Left renal cortex interstitium (tissue), 4 donors: ENCODE results near the gene LUC7L2. TPM values are rescaled to one million over a fixed set of nuclear protein-coding genes. Genes with fewer than 3 reads are reported as not detected.
A peak's percentile ranks its signal among the peaks of the same experiment; 100 is the strongest.
"Not testable (repeated sequence)": the region's sequence is repeated elsewhere in the genome, so short reads cannot be mapped to it uniquely, and the experiment has no call there.

Experiments used
- DNase-seq, 4 donors: peaks; one replicate each; pipeline ENCODE4 v3.0.0-alpha.2; 2013; ENCODE audit warnings: low read depth in 4 of 4, low spot score in 2 of 4, missing footprints in 1 of 4
- polyA plus RNA-seq, 4 donors: library from polyadenylated mRNA; unstranded; fragments of 120-200 nt; gene quantifications; one replicate each; pipeline ENCODE4 v1.2.1, GENCODE V29; 2013; ENCODE audit not compliant: insufficient read length in 4 of 4

The LUC7L2 gene
- polyA plus RNA-seq, 4 donors, result 105 to 190 (median 134) TPM

DNA sequence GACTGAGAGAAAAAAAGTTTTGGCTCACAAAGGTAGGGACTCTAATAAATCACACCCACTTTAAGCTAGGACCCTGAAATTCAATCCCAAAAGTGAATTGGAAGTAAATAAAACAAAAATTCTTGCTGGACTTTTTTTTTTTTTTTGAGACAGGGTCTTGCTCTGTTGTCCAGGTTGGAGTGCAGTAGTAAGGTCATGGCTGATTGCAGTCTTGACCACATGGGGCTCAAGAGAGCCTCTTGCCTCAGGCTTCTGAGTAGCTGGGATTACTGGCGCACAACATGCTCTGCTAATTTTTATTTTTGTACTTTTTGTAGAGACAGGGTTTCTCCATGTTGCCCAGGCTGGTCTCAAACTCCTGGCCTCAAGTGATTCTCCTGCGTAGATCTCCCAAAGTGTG lies 5.0 kb upstream of the LUC7L2 start:
- DNase-seq, result no peak

DNA sequence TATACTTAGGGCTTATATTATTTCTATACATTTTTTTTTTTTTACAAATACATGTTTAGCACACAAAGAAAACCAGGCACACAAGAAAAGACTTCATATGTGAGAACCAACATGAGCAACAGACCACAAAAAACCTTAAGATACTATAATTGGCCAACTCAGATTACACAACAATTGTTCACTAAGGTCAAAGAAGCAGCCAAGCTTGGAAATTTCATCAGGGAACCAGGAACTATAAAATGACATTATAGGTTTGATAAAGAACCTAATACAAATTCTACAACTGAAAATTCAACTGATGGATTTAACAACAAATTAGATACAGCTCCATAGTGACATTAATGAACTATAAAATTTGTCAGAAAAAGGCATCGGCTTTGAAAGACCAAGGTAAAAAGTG lies 4.4 kb upstream of the LUC7L2 start:
- no peak for DNase-seq

DNA sequence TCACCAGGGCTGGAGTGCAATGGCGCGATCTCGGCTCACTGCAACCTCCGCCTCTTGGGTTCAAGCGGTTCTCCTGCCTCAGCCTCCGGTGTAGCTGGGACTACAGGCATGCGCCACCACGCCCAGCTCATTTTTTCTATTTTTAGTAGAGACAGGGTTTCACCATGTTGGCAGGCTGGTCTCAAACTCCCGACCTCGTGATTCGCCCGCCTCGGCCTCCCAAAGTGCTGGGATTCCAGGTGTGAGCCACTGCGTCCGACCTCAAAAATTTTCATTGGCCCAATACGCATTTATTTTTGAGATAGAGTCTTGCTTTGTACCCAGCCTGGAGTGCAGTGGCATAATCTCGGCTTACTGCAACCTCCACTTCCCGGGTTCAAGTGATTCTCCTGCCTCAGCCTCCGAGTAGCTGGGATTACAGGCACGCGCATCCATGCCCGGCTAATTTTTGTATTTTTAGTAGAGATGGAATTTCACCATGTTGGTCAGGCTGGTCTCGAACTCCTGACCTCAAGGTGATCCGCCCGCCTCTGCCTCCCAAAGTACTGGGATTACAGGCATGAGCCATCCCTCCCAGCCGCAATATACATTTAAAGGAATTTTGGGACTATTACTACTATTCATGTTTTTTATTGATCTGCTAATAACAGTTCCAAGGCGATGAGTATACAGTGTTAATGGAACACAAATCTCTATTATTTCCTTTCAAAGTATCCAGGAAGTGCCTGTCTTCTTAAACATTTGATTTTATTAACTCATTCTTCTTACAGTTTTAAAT lies 1.8 kb upstream of the LUC7L2 start:
- not testable (repeated sequence) for DNase-seq

DNA sequence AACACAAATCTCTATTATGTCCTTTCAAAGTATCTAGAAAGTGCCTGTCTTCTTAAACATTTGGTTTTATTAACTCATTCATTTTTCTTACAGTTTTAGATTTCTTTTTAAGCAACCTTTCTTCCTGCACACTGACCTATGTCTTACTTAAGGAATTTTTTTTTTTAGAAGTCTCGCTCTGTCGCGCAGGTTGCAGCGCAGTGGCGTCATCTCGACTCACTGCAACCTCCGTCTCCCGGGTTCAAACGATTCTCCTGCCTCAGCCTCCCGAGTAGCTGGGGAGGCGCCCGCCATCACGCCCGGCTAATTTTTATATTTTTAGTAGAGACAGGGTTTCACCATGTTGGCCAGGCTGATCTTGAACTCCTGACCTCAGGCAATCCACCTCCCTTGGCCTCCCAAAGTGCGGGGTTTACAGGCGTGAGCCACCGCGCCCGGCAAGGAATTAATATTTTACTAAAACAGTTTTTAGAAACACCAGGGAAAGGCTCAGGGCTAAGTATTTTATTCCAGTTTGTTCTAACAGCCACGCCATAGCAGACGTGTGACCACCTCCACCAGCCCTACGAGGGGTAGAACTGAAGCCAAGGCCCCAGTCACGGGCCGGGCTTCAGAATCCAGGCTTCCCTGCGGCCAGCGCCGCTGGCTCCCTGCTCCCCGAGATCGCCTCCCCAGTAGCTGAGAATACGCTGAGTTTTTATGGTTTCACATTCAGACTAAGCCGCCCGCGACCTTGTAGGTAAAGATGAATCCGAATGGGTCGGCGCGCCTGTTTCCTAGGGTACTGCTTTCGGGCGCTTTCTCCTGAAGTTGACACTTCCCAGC lies 941 bp upstream of the LUC7L2 start:
- peak in 1 of 4 donors; percentile 59 for DNase-seq

DNA sequence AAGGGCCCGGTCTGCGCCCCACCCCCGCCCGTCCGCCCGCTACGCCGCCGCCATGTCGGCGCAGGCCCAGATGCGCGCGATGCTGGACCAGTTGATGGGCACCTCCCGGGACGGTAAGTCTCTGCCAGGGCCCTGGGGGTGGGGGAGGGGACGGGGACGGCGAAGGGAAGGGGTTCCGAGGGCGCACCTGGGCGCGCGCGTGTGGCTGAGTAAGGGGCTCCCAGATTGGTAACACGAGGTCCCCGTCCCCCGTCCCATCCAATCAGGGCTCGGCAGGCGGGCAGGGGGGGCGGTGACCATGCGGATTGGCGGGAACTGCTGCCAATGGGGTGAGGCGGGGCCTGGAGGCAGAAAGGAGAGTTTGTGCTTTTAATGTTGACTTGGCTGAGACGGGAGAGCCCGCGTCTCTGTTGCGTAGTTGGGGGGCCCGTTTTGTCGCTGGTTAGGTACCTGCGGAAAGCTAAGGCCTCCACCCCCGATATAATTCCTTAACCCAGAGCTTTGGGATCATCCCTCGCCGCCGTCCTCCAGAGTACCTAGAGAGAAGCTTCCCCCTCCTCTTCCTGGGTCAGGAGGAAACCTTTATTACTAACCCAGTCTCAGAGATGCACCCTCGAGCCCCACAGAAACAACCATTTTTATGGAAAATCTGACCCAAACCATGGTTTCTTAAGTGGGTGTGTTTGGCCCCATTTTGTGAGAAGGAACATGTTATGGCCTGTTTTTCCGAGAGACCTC lies 685 bp downstream of the LUC7L2 start:
- DNase-seq, result peak; percentile 78 to 92 (median 90)

DNA sequence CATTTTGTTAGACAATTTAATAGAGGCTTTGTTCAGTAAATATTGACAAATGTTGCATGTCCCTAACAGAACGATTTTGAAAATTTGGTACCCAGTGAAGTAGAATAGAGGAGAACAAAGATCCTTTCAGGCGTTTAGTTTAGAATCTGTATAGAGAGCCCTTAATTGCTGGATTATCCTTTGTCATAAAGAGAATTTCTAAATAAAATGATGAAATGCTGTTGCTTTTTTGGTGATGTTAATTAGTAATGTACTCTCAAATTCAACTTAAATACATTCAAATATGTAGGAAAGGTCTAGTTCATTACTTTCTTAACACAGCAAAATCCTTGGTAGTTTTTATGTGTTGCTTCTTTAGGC lies 1.2 kb downstream of the LUC7L2 start:
- no peak for DNase-seq

DNA sequence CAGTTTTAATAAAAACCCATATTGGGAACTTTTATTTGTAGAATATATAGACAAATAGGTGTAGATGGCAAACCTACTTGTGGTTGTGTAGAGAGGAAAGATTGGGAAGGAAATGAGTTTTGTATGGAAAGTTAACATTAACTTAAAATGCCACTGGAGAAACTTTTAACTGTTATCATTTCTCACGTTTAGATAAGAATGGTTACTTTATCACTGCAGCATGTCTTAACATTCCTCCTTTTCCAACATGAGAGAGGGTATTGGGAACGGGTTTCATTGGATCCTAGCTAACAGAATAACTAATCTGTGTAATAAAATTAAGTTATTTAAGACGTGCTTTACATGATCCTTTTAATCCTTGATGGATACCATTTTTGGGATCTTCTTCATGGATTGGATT lies 1.8 kb downstream of the LUC7L2 start:
- no peak for DNase-seq

DNA sequence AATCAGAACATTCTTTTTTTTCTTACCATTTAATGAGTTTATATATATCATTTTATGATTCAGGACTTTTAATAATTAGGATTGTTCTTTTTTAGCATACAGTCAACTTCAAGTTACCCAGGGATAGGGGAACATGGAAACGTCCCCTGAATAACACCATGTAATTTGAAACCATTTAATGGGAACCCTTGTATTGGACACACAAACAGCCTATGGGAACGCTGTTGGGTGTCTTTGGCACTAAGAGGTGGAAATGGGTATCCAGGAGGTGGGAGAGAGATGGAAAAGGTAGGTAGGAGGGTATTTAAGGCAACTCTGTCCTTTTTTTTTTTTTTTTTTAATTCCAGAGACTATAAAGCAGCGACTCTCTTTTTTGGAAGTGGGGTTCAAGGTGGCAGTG lies 2.6 kb downstream of the LUC7L2 start:
- no peak for DNase-seq

DNA sequence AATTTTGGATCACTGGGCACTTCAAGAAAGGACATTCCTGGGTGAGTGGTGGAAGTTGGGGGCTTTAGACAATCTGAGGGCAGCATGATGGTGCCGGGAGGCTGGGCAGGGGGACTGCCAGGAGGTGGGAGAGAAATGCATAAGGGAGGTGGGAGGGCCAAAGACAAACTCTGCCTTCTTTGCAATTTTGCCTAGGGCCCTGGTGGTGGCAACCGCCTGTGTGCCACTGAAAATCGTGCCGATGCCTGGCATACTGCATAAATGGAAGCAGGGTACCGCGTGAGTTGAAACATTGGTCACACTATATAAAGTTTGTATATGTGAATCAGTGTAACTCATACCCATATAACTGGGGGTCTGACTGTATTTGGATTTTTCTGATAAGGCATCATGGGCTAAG lies 3.3 kb downstream of the LUC7L2 start:
- no peak for DNase-seq

DNA sequence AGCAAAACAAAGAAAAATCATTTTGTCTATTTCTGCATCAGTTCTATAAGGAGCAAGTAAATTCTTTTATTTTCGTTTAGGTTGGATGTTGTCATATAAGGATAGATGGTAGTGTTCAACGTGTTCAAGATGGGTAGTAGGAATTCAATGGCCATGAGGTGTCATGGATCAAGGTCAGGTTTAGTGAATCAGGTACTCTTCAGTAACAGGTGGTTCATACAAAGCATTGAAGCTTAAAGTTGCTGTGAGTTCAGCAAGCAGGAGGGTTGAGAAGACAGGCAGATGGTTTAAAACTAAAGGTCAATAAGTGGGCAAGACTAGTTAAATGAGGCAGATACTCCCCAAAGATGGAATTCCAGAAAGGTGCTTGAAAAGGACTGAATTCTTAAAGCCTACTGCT lies 5.6 kb downstream of the LUC7L2 start:
- no peak for DNase-seq

DNA sequence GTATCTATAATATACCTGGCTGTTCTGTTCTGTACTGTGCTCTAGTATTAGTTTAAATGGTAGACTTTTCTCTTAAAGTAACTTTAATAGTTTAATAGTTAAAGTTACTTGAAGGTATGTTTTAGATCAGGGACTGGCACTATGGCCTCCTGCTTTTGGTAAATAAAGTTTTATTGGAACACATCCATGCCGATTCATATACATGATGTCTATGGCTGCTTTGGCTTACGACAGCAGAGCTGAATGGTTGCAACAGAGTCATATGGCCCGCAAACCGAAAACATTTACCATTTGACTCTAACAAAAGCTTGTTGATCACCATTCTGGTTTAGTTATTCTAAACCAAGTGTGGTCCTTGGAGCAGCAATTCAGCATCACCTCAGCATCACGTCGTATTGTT lies 6.7 kb downstream of the LUC7L2 start:
- DNase-seq, result no peak

DNA sequence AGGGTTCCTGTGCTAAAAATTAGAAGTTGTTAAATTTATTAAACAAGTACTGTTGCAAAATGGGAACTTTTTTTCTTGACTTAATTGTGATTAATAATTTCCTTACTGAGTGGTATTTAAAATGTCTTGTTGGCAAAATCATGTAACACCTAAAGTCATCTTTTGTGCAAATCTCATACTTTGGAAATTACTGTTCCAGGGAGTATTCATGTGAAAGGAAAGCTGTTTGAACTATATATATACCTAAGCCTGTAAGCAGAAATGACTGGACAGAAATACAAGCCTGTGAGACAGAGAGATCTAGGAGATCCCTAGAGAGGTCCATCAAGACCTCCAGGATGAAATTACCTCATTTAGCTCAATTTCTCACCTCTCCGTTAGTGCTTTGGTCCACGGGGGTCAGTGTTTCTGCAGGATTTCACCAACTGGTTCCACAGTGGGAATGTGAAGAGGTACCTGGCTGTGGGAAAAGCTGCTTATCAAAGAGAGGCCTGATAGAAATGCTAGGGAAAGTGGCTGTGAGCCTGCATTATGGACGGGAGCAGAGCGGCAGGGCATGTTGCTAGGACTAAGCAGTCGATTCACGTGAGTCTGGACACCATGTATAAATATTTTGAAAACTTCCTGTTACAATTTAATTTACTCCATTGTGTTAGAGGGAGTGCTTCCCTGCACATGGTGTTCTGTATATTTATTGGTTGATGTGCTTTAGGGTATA lies 7.9 kb downstream of the LUC7L2 start:
- DNase-seq, result no peak

DNA sequence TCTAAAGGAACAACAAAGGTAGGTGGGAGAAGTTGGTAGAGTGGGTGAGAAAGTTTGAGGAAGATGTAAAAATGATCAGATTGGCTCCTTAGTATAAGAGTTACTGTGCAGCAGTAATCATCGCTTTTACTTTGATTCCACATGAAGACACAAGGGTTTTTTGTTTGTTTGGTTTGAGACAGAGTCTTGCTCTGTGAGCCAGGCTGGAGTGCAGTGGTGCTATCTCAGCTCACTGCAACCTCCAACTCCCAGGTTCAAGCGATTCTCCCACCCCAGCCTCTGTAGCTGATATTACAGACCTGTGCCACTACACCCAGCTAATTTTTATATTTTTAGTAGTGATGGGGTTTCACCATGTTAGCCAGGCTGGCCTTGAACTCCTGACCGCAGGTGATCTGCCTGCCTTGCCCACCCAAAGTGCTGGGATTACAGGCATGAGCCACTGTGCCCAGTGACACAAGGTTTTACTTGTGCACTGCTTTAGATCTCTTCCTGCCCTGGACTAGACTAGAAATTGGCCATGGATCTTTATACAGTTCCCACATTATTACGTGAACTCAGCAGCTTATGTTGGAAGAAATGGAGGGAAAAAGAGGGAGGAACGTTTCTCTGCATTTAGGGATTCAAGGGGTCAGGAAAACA lies 10.7 kb downstream of the LUC7L2 start:
- no peak for DNase-seq

DNA sequence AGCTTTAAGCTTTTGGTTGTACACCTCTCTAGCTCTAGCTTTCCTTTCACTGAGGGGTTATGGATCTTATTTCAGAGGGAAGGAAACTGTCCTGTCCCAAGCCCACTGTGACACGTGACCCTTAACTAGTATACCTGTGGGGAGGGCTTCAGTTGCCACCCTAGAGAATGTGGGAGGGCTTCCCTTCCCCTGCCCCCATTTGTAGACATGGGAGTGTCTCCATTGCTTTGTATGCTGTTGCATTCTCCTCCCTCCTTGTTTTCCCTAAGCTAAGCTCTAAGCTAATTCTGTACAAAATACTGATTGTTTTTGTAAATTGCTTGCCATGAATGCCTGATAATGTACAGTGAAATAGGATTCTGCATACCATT lies 11.2 kb downstream of the LUC7L2 start:
- no peak for DNase-seq

DNA sequence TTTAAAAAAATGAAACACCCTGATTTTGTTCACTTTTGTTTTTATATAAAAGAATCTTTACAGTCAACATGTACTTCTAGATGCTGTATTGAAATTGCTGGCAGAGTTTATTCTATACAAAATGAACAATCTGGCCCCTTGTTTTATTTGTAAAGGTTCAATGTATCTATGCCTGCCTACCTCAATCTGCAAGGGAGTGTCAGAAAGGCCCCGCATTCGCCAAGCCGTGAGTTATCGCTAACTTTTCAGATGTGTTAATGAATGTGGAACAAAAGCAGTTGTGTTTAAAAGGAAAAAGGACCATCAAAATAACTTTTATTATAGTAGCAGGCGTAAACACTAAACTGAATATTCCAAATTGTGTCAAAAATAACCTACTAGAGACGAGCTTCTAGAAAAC lies 14.6 kb downstream of the LUC7L2 start:
- DNase-seq, result no peak

DNA sequence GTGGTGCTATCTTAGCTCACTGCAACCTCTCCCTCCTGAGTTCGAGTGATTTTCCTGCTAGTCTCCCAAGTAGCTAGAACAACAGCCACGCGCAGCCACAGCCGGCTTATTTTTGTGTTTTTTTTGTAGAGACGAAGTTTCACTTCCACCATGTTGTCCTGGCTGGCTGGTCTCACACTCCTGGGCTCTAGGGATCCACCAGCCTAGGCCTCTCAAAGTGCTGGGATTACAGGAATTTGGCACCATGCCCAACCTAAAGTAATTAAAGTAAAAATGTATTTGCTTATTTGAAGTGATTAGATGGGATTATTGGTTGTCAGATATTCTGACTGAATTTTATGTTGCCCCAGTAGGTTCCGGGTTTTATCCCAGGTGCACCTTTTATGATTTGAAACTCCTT lies 22.7 kb downstream of the LUC7L2 start:
- no peak for DNase-seq

DNA sequence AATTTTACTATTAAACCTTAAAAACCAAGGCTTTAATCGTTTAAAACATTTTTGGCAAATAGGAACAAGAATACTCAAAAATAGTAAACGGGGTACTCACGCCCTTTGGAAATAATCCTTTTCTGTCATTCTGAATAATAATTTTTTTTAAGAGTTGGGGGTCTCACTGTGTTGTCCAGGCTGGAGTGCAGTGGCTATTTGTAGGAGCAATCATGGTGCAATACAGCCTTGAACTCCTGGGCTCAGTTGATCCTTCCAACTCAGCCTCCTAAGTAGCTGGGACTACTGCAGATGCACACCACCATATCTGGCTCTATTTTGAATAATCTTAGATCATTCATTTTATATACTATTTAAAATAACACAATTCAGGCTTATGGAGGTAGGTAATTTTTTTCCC lies 24.9 kb downstream of the LUC7L2 start:
- DNase-seq, result no peak

DNA sequence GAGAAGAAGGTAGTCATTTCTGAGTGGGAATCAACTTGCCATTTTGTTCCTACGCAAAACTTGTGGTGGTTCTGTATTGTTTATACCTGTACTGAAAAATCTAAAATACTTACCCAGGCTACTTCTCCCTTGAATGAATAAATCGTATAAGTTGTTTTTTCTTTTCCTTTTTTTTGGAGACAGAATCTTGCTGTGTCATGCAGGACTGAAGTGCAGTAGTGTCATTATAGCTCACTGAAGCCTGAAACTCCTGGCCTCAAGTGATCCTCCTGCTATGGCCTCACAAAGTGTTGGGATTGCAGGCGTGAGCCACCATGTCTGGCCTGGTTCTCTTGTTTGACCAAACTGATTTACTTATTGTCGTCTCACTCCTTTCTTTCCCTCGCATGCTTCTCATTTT lies 27.9 kb downstream of the LUC7L2 start:
- DNase-seq, result no peak

DNA sequence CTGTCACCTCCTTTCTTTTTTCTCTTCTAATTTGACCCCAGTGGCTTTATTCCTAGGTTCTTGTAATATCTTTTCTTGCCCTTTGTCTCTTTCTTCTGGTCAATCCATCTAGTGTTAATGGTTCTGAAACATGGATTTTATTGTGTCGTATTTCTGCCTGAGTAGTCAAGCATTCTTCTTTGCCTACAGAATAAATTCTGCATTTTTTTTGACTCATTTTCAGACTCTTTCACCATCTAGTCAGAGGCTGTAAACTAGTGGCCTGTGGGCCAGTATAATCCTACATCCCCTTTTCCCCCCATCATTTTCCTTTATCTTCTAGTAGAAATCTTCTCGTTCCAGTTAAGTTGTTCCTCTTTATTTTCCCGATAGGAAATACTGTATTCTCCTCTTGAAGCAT lies 29.4 kb downstream of the LUC7L2 start:
- no peak for DNase-seq

DNA sequence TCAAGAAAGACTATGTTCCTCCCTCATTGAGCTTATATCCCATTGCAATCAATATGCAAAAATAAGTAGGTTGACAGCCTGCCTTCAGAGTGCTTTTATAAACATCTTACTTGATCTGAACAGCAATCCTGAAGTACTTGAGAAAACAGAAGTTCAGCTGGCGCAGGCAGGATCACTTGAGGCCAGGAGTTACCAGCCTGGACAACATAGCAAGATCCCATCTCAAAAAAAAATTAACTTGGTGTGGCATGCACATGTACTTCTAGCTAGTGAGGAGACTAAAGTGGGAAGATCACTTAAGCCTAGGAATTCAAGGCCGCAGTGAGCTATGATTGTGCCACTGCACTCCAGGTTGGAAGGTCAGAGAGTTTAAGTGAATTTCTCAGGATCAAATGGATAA lies 30.1 kb downstream of the LUC7L2 start:
- no peak for DNase-seq
